Measurements from ENCODE around the gene PROSER2.

Gene PROSER2

GRCh38 chr10:11869743-11870460, 46.7 kb downstream of the PROSER2 start:
- no peak for DNase-seq

- no peak for DNase-seq
Measured at GRCh38 chr10:11870461-11870780, 47.3 kb downstream of the PROSER2 start.

GRCh38 chr10:11870900-11871400, 47.8 kb downstream of the PROSER2 start:
- no peak for DNase-seq

GRCh38 chr10:11871466-11871865, 48.3 kb downstream of the PROSER2 start:
- no peak for DNase-seq

- peak; percentile 48 to 51 for DNase-seq
Measured at GRCh38 chr10:11874568-11875493, 51.7 kb downstream of the PROSER2 start.

- DNase-seq = no peak
Measured at GRCh38 chr10:11875494-11876281, 52.5 kb downstream of the PROSER2 start.

GRCh38 chr10:11876324-11876723, 53.2 kb downstream of the PROSER2 start:
- no peak for DNase-seq

GRCh38 chr10:11876805-11877590, 53.8 kb downstream of the PROSER2 start:
- no peak for DNase-seq

- no peak for DNase-seq
Measured at GRCh38 chr10:11877591-11877905, 54.4 kb downstream of the PROSER2 start.

GRCh38 chr10:11878776-11879175, 55.6 kb downstream of the PROSER2 start:
- no peak for DNase-seq

- no peak for DNase-seq
Measured at GRCh38 chr10:11879387-11880094, 56.4 kb downstream of the PROSER2 start.

GRCh38 chr10:11880151-11881029, 57.2 kb downstream of the PROSER2 start:
- no peak for DNase-seq

- no peak for DNase-seq
Measured at GRCh38 chr10:11881030-11881476, 57.9 kb downstream of the PROSER2 start.

- DNase-seq = no peak
Measured at GRCh38 chr10:11881477-11882417, 58.6 kb downstream of the PROSER2 start.

GRCh38 chr10:11882646-11883375, 59.7 kb downstream of the PROSER2 start:
- no peak for DNase-seq

GRCh38 chr10:11884706-11885423, 61.7 kb downstream of the PROSER2 start:
- no peak for DNase-seq

- no peak for DNase-seq
Measured at GRCh38 chr10:11885437-11886137, 62.4 kb downstream of the PROSER2 start.

- DNase-seq = no peak
Measured at GRCh38 chr10:11886138-11886474, 63.0 kb downstream of the PROSER2 start.

Data from CD4-positive, alpha-beta T cell treated with Interferon alpha-2 for 1 hour (primary cell).